HG02884 (cell line): ENCODE results near the gene GSPT1.

ENCODE experiments used
- ATAC-seq: cut with Tn5 transposase; IDR thresholded peaks from one replicate; pipeline ENCODE4 v1.9.1; 2021; ENCODE audit warnings: mild to moderate bottlenecking, moderate library complexity; ENCODE audit not compliant: unreplicated experiment

The GSPT1 gene

GRCh38 chr16:11913425-11914079 lies 2.2 kb downstream of the GSPT1 start:
- ATAC-seq, result no peak

GRCh38 chr16:11909653-11910545 lies 5.9 kb downstream of the GSPT1 start:
- no peak for ATAC-seq

- ATAC-seq, result no peak
Observed at GRCh38 chr16:11907160-11907970, 8.4 kb downstream of the GSPT1 start.

DNA sequence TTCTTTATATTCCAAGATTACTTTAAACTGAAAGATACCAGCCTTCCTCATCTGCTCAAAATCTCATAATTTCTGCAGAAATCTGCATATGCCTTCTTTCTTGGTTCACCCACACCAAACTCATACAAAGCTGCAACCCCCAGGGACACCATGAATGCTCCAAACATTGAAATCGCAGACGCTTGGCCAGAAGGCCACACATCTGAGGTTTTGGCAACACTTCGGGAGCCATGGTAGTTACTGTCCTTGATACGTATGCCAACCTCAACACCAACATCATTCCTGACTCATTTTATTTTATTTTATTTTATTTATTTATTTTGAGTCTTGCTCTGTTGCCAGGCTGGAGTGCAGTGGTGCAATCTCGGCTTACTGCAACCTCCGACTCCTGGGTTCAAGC lies 11.8 kb downstream of the GSPT1 start:
- no peak for ATAC-seq

- ATAC-seq, result no peak
Observed at GRCh38 chr16:11901091-11901490, 14.7 kb downstream of the GSPT1 start.

GRCh38 chr16:11896486-11897176 lies 19.1 kb downstream of the GSPT1 start:
- ATAC-seq, result no peak

GRCh38 chr16:11893571-11893970 lies 22.2 kb downstream of the GSPT1 start:
- ATAC-seq, result no peak

GRCh38 chr16:11892761-11893160 lies 23.0 kb downstream of the GSPT1 start:
- ATAC-seq, result no peak

GRCh38 chr16:11890231-11890965 lies 25.4 kb downstream of the GSPT1 start:
- ATAC-seq, result no peak

- no peak for ATAC-seq
Observed at GRCh38 chr16:11886881-11887280, 28.9 kb downstream of the GSPT1 start.

- ATAC-seq, result no peak
Observed at GRCh38 chr16:11884035-11884434, 31.7 kb downstream of the GSPT1 start.

DNA sequence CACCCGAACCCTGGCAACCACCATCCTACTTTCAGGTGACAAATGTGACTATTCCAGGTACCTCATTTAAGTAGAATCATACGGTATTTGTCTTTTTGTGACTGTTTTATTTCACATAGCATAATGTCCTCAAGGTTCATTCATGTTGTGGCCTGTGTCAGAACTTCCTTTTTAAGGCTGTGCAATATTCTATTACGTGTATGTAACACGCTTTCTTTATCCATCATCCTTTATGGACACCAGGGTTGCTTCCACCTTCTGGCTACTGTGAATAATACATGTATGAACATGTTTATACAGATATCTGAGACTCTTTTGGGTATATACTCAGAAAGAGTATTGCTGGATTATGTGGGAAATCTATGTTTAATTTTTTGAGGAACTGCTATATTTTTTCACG lies 35.7 kb downstream of the GSPT1 start:
- ATAC-seq, result no peak

DNA sequence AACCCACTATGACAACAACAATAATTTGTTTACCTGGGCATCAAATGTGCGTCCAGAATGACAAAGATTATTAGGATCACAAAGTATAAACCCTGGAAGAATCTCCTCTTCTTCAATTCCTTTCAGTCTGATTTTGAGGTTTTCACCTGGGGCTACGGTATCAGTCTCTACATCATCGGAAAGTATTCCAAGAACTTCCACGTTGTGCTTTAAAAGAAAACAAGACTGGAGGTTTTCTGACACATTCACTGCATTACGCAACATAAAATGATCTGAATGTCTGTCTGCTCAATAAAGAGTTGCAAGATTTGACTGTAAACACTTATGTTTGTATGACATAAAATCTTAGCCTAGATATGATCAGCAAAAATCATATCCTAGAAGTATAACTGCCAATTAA lies 38.4 kb downstream of the GSPT1 start:
- ATAC-seq, result no peak

- ATAC-seq, result no peak
Observed at GRCh38 chr16:11876306-11876705, 39.5 kb downstream of the GSPT1 start.

DNA sequence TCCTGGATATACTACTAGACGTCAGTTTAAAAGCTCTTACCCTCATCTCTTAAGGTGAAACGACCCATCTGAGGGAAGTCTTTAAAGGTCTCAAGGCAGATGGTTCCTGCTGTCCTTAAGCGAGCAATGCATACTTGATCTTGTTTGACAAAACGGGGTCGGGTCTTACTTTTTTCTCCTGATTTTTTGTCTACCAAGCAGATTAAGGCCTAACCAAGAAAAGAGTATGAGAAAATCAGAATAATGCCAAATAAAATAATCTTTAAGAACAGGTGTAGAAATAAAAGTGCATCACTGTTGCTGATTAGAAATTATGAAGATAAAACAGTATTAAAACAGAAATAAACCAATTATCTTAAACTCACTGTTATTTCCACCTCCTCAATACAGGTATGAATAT lies 40.0 kb downstream of the GSPT1 start:
- ATAC-seq, result no peak

DNA sequence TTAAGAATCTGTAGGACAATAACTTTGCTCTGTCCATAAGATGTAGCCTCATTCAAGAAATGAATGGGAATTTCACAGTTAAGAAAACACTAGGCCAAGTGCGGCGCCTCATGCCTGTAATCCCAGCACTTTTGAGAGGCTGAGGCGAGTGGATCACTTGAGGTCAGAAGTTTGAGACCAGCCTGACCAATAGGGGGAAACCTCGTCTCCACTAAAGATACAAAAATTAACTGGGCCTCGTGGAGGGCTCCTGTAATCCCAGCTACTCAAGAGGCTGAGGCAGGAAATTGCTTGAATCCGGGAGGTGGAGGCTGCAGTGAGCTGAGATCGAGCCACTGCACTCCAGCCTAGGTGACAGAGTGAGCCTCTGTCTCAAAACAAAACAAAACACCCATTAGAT lies 44.6 kb downstream of the GSPT1 start:
- ATAC-seq, result no peak

DNA sequence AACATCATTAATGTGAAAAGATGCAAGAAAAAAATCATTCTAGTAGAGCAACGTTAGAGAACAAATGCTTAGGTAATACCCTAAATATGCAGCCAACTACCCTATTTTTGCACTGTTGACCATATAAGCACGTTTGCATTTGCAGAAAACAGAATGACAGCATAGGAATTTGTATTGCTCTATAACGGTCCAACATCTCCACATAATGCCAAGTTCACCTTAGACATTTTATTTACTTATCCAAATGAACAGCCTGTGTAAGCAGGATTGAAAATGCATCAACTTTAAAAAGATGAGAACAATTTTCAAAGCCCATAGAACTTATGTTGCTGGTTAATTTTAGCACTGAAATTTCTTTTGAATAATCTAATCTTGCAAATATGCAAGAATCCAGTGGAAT lies 45.4 kb downstream of the GSPT1 start:
- no peak for ATAC-seq

DNA sequence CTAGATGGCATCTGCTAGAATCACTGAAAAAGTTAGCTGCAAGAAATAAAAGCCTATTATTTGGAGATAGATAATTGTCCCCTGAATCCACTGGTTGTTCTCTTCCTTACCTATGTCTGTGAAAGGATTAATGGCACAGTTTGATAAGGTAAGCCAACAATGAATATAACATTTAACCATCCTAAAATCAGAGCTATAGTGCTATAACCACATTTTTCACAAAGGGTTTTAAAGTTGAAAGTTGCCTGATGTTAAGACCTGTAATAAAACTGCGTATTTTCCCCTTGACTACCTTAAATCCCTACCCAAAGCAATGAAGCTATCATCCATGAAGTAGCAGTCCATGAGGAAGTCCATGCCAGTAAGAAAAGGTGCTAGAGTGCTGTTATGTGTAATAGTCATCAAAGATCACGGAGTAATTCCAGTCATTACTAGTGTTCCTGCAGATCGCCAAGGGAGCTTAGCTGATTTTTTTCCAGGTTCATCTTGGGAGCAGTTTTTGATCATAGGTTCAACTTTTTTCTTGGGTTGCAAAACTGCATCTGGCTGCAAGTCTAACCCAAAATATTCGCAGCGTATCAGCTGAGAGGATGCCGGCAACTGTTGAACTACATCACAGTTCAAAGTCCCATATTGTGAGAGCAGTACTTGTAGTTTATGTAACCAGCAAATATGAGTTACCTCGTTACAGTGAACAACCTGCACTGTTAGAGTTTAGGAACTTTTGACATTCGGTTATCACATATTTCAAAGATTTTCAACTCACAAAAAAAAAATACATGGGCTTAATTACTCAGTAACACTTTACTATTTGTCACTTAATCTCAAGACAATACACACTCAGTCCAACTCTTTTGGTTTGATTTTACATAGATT lies 46.2 kb downstream of the GSPT1 start:
- ATAC-seq, result no peak

DNA sequence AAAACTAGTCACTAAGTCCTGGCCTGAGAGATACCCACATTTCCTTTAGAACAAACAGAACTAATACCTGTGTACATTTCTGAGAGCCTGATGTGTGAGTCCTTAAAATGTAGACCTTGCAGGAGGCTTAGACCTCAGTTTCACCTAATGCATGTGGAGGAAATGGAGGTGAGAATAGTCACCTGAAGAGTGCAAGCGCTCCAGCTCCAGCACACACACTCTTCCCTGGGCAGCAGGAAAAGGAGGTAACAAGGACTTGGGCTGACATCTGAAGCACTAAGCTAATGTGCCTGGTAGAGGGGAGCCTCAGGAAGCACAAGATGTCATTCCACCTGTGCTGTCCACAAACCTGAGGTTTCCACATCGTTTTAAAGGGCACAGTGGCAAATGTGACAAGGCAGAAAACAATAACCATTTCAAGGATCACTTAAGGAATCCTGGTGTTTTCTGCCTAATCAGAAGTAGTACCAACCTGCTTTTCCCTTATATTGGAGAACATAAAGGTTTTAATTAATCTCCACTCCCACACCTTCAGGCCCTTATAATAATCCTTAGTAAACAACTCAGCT lies 47.3 kb downstream of the GSPT1 start:
- no peak for ATAC-seq
